ENCODE data around the gene ST7.

ST7 gene

DNA sequence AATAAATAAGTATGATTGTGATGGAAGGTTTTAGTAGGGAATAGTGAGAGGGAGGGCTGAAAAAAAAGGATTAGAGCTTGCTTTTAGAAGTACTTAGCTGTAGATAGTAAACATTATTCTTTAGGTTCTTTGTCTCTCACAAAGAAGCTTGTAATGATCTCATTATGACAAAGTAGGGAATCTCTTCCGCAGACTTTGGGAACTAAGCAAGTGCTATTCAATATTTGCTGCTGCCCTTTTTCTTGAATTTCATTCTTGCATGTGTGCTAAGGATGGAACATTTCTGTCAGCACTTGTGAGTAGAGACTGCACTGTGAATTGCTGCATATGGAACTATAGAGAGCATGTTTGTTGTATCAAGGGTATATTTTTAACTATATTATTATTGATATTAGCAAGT, 173.4 kb downstream of the ST7 start:
- TF ChIP-seq, protein P1, sequence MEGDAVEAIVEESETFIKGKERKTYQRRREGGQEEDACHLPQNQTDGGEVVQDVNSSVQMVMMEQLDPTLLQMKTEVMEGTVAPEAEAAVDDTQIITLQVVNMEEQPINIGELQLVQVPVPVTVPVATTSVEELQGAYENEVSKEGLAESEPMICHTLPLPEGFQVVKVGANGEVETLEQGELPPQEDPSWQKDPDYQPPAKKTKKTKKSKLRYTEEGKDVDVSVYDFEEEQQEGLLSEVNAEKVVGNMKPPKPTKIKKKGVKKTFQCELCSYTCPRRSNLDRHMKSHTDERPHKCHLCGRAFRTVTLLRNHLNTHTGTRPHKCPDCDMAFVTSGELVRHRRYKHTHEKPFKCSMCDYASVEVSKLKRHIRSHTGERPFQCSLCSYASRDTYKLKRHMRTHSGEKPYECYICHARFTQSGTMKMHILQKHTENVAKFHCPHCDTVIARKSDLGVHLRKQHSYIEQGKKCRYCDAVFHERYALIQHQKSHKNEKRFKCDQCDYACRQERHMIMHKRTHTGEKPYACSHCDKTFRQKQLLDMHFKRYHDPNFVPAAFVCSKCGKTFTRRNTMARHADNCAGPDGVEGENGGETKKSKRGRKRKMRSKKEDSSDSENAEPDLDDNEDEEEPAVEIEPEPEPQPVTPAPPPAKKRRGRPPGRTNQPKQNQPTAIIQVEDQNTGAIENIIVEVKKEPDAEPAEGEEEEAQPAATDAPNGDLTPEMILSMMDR (IDR thresholded peaks at IDR 0.05; ENCODE audit: borderline replicate concordance, control extremely low read depth, extremely low read depth, insufficient read depth, missing control alignments) = no peak
- in situ Hi-C loops (cut with MboI; ENCODE audit: low sequenced_read_pairs, unreplicated experiment) = loop anchor here (5.0 kb wide), 1 partner anchor 199 kb away; no protein-coding TSS in a partner anchor
- no peak for DNase-seq (ENCODE audit: low spot score)

DNA sequence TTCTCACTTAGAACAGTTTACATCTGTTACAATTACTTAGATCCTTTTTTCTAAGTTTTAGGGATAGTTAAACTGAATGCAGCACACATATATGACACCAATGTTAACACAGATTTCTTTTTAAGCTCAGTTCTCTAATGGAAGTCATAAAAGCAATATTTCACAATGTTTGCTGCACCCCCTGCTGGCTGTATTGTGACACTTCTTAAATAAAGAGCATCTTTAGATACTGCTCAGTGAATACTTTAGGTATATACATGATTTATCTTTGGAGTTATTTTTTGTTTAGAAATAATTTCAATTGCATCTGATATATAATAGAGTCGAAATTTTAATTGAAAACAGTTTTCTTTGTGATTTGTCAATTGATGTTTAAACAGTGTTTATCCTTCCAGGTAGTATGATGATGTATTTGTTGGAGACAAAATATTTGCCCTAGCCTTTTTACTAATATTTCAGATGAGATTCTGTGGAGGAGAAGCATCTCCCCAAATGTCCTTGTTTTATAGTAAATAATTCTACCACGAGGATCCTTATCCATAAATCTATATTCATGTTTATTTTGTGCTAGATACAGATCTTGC, 174.4 kb downstream of the ST7 start:
- no peak for DNase-seq (ENCODE audit: low spot score)
- TF ChIP-seq, protein P1 (IDR thresholded peaks at IDR 0.05; ENCODE audit: borderline replicate concordance, control extremely low read depth, extremely low read depth, insufficient read depth, missing control alignments) = peak; percentile 60
- in situ Hi-C loops (cut with MboI; ENCODE audit: low sequenced_read_pairs, unreplicated experiment) = loop anchor here (5.0 kb wide), 1 partner anchor 200 kb away; no protein-coding TSS in a partner anchor

DNA sequence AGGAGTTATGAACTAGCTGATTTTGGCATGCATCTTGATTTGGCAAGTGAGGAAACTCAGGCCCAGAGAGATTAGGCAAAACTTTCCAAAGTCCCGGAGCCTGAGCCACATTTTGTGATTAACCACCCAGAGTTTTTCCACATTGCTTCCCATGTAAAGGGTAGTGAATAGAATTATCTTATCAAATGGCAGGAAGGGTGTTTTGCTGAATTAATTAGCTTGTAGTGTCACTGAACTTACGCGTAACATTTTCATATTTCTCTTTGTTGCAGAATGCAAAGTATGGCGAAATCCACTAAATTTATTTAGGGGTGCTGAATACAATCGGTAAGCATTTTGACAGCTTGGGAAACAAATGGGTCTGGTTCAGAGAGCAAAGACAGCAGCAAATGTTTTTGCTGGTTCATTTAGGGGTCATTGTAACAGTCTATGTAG, 176.2 kb downstream of the ST7 start:
- DNase-seq (ENCODE audit: low spot score) = no peak
- in situ Hi-C loops (cut with MboI; ENCODE audit: low sequenced_read_pairs, unreplicated experiment) = loop anchor here (5.0 kb wide), 1 partner anchor 202 kb away; no protein-coding TSS in a partner anchor
- TF ChIP-seq, protein P1 (IDR thresholded peaks at IDR 0.05; ENCODE audit: borderline replicate concordance, control extremely low read depth, extremely low read depth, insufficient read depth, missing control alignments) = no peak

DNA sequence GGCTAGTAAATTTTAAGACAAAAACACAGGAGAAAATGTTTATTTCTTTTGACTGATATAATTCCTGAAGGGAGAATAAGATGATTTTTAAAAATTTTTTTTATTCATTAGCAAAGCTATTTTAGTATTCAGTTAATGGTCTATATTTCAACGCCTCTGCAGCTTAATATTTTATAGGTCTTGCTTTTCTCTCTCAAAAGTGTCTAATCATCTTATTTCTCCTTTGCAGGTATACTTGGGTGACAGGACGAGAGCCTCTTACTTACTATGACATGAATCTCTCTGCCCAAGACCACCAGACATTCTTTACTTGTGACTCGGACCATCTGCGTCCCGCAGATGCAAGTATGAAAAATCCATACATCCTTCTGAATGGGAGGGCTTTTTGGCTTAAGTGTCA, 177.0 kb downstream of the ST7 start:
- TF ChIP-seq, protein P1 (IDR thresholded peaks at IDR 0.05; ENCODE audit: borderline replicate concordance, control extremely low read depth, extremely low read depth, insufficient read depth, missing control alignments) = no peak
- no peak for DNase-seq (ENCODE audit: low spot score)
- in situ Hi-C loops (cut with MboI; ENCODE audit: low sequenced_read_pairs, unreplicated experiment) = no loop called here

DNA sequence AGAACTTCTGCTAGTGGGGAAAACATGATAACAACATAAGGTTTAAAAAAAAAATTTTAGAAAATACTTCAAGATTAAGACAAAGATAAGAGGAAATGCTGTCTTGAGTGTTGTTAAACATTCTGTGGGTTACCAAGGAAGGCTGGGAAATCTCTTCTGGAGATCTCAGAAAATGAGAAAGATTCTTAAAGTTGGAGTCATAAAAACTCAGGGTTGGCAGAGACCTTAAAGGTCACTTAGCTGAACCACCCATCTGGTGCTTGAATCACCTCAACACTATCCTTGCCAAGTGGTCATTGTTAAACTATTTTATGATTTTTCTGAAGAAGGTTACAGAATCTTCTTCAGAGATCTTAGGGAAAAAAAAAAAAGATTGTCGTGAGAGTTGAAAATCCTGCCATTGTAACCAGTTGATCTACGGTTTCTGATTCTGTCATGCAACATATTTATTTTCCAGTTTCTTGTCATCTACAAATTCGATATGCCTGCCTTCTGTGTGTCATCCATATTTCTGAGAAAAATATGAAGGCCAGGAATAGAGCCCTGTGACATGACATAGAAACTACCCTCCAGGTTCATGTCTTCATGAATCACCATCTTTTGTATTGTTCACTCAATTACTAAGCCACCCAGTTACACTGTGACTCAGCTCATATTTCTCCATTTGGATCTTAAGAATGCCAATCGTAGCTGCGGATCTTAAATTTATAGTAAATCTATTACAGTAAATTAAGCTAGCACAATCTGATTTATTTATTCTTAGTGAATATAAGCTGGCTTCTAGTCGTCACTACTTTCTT, 179.2 kb downstream of the ST7 start:
- TF ChIP-seq, protein P1 (IDR thresholded peaks at IDR 0.05; ENCODE audit: borderline replicate concordance, control extremely low read depth, extremely low read depth, insufficient read depth, missing control alignments) = no peak
- in situ Hi-C loops (cut with MboI; ENCODE audit: low sequenced_read_pairs, unreplicated experiment) = no loop called here
- DNase-seq (ENCODE audit: low spot score) = no peak

DNA sequence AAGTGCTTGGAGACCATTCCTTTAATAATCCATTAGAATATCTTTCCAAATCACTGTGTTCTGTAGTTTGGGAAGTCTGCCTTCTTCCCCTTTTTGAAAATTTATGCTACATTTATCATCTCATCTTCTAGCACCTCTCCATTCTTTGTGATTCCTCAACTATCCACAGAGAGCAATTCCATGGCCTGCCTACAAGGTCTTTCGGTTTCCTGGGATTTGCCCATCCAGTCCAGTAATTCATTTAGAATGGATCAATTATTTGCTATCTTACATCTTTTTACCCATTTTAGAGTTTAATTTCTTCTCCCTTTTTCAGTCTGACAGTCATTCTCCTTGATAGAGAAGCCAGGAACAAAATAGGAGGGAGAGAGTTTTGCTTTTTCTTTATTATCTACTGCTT, 179.8 kb downstream of the ST7 start:
- in situ Hi-C loops (cut with MboI; ENCODE audit: low sequenced_read_pairs, unreplicated experiment) = no loop called here
- no peak for DNase-seq (ENCODE audit: low spot score)
- TF ChIP-seq, protein P1 (IDR thresholded peaks at IDR 0.05; ENCODE audit: borderline replicate concordance, control extremely low read depth, extremely low read depth, insufficient read depth, missing control alignments) = no peak
